Measurements from ENCODE around the gene TMBIM6.

- TF ChIP-seq POLR2AphosphoS5 (IDR thresholded peaks at IDR 0.05) (no peak), EP300 (IDR thresholded peaks at IDR 0.05) (no peak), CTCF (IDR thresholded peaks at IDR 0.05) (no peak)
Observed at GRCh38 chr12:49800421-49801140, 59.2 kb downstream of the TMBIM6 start.

Data from stomach (tissue), 4 donors.